Activated CD4-positive, CD25-positive, alpha-beta regulatory T cell treated with anti-CD3 and anti-CD28 coated beads, Interleukin-2, amount 50 U/mL, for 16 hours (primary cell): ENCODE results near the gene TRIM13.
"Not testable (repeated sequence)": the region's sequence is repeated elsewhere in the genome, so short reads cannot be mapped to it uniquely, and the experiment has no call there.

Experiments used
- DNase-seq: peaks from one replicate; pipeline ENCODE4 v3.0.0-alpha.2; 2020; ENCODE audit warnings: low read depth, low spot score

The TRIM13 gene

DNA sequence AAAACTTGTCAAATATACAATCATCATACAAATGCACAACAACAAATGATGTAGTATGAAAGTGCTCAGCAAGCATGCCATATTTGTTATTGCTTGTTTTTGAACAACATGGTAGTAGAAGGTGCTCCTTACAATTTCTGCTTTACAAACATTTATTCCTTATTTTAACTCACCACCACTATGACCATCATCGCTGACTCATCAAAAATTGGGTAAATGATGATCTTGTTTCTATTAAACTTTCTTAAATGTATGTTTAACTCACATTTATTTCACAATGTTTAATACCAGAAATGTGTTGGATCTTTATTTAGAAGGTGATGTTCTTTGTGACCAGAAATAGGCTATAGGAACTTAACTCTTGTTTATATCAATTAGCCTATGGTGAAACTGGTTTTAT is 63.9 kb downstream of the TRIM13 start:
- no peak for DNase-seq

DNA sequence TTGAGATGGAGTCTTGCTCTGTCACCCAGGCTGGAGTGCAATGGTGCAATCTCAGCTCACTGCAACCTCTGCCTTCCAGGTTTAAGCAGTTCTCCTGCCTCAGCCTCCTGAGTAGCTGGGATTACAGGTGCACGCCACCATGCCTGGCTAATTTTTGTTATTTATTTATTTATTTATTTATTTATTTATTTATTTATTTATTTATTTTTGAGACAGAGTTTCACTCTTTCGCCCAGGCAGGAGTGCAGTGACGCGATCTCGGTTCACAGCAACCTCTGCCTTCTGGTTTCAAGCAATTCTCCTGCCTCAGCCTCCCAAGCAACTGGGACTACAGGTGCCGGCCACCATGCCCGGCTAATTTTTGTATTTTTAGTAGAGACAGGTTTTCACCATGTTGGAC is 65.5 kb downstream of the TRIM13 start:
- not testable (repeated sequence) for DNase-seq

DNA sequence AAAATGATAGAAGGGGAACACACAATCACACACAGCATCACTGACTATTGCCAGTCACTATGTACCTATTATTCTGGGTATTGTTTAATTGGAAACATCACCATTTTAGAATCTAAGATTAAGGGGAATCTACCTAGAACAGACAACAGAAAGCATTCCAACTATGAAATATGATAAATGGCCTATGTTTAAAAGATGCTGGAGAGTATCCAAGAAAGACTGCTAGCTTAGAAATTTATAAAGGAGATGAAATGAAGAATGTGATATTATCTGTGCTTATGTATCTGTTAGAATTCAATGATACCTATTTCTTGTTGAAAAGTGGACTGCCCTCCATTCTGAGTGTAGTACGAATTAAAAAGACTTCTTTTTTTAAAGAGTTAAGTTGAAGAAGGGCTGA is 68.9 kb downstream of the TRIM13 start:
- DNase-seq: no peak
